Left ventricle myocardium superior (tissue), 1 donor: Measurements from ENCODE around the gene PRRX1. TPM values are rescaled to one million over a fixed set of nuclear protein-coding genes. Genes with fewer than 3 reads are reported as not detected.

Source experiments
- total RNA-seq: library from RNA; stranded (reverse); fragmentation: NEBNext Ultra II Directional; extraction: Animal tissue kit (Norgen Biotek cat#: 25700); gene quantifications from one replicate; pipeline ENCODE4 v1.2.1, GENCODE V29; 2021
- donor health status: DM: no; HTN: yes; CAD: no; lungs with severe emphysema.

PRRX1 gene
- total RNA-seq, 1 donor from 2014 or later = 36.5 TPM

Other genes starting within 250 kb of the PRRX1 start
- gene GORAB, start 132.0 kb upstream of the PRRX1 start, total RNA-seq = 10.0 TPM